OCI-LY3 (cell line): Measurements from ENCODE around the gene SKA2.
A peak's percentile ranks its signal among the peaks of the same experiment; 100 is the strongest.

Experiments used
- H2AFZ ChIP-seq: fragments of 200-600, 300-600 bp; shearing (Covaris generic); 2 replicates; pipeline ENCODE4 v1.6.0; 2014; ENCODE audit warnings: antibody characterized with exemption, low read depth, low read length
- H3K27ac ChIP-seq: fragments of 200-600, 300-600 bp; sonication (generic); 2 replicates; pipeline ENCODE4 v1.5.1; 2014; ENCODE audit warnings: mild to moderate bottlenecking, low read length, moderate library complexity, mixed read lengths
- H3K27me3 ChIP-seq: fragments of 200-600, 300-600 bp; sonication (generic); 2 replicates; pipeline ENCODE4 v1.6.1; 2014; ENCODE audit warnings: low read depth, low read length, mixed read lengths
- H3K36me3 ChIP-seq: fragments of 200-600, 300-600 bp; sonication (generic); replicated peaks from 2 replicates; pipeline ENCODE3; 2014; ENCODE audit warnings: low read depth, low read length, mixed read lengths
- H3K4me1 ChIP-seq: fragments of 300-600, 200-600 bp; sonication (generic); 2 replicates; pipeline ENCODE4 v1.6.1; 2014; ENCODE audit warnings: low read length, mixed read lengths
- H3K4me2 ChIP-seq: fragments of 200-600, 300-600 bp; sonication (generic); 2 replicates; pipeline ENCODE4 v1.6.1; 2014; ENCODE audit warnings: low read length, mixed read lengths
- H3K4me3 ChIP-seq: fragments of 300-600, 200-600 bp; sonication (generic); 2 replicates; pipeline ENCODE4 v1.5.1; 2014; ENCODE audit warnings: antibody characterized with exemption, mild to moderate bottlenecking, low read length, moderate library complexity
- H3K79me2 ChIP-seq: fragments of 300-600, 200-600 bp; shearing (Covaris generic); 2 replicates; pipeline ENCODE4 v1.6.1; 2014; ENCODE audit warnings: mild to moderate bottlenecking, low read length, mixed read lengths
- H3K9ac ChIP-seq: fragments of 300-600, 200-600 bp; shearing (Covaris generic); 2 replicates; pipeline ENCODE4 v1.6.0; 2014; ENCODE audit warnings: mild to moderate bottlenecking, low read length, moderate library complexity
- H3K9me3 ChIP-seq: fragments of 200-600, 300-600 bp; shearing (Covaris generic); 2 replicates; pipeline ENCODE4 v1.6.1; 2014; ENCODE audit warnings: low read length, mixed read lengths; ENCODE audit not compliant: insufficient read depth
- H4K20me1 ChIP-seq: fragments of 200-600, 300-600 bp; sonication (generic); 2 replicates; pipeline ENCODE4 v1.6.1; 2016; ENCODE audit warnings: low read length, mixed read lengths; ENCODE audit not compliant: insufficient read depth
- CTCF ChIP-seq: fragments of 200-600, 300-600 bp; sonication (generic); IDR thresholded peaks from 2 replicates; pipeline ENCODE4 v1.5.1; 2014; ENCODE audit warnings: antibody characterized with exemption, low read length, low read depth
- EZH2phosphoT487 ChIP-seq: fragments of 200-600 bp; shearing (Covaris generic); IDR thresholded peaks from 2 replicates; pipeline ENCODE4 v1.6.1; 2018; ENCODE audit warnings: antibody characterized with exemption, mixed run types, low read depth

Gene SKA2

DNA sequence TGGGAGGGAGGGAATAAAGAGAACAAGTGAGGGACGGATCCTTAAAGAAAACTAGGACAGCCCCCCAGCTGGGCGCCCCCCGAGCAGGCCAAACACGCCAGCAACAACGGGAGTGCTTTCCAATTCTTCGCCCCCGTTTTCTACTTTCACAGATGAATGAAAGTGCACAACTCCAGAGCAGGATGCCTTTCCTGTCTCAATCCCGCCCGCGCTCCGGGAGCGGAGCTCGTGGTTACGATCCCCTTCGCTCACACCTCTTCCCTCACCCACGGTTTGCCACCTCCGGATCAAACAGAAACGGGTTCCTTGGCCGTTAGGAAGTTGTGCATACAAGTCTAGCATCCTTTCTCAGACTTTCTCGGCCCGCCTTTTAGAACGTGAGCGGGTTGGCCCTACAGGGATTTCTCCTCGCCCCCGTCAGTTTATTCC is 680 bp downstream of the SKA2 start:
- Histone ChIP-seq H3K27ac (peak overlapping the region; percentile 74), H3K79me2 (peaks cover 92% of the 10 kb centered on the region), H3K4me2 (peak overlapping the region; percentile 57), H3K36me3 (peaks cover 6% of the 10 kb centered on the region), H3K4me3 (peak overlapping the region; percentile 95), H2AFZ (peak overlapping the region; percentile 69), H3K4me1 (peaks cover 23% of the 10 kb centered on the region), H3K9me3 (no peaks in the 10 kb centered on the region), H4K20me1 (0 out of 2 replicates have a peak, but pooled peaks cover 4% of the 10 kb centered on the region), H3K27me3 (no peaks in the 10 kb centered on the region), H3K9ac (peak overlapping the region; percentile 89)
- TF ChIP-seq EZH2phosphoT487: no peak
- TF ChIP-seq CTCF: no peak

DNA sequence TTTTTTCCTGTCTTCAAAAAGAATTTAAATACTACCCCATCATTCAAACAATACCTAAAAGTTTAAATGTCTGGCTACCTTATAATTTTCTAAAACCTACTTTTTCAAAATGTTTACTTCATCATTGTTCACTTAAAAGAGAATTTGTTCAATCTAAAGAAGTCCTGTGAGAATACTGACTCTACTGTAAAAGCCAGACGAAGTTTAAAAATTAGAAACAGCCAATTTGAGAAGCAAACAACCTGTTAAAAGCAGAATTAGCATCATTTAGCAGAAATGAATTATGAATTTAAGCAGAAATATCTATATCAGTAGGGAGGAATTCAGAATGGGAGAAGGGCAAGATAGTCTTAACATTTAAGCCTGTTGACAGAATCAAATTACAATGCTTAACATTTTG is 2.1 kb downstream of the SKA2 start:
- Histone ChIP-seq H3K36me3 (peaks cover 3% of the 10 kb centered on the region), H3K27ac (no peak overlapping the region), H3K9ac (no peak overlapping the region), H4K20me1 (0 out of 2 replicates have a peak, but pooled peaks cover 4% of the 10 kb centered on the region), H3K27me3 (no peaks in the 10 kb centered on the region), H3K4me1 (peaks cover 30% of the 10 kb centered on the region), H3K4me2 (peak overlapping the region; percentile 15), H3K9me3 (no peaks in the 10 kb centered on the region), H3K4me3 (no peak overlapping the region), H3K79me2 (peaks cover 92% of the 10 kb centered on the region), H2AFZ (no peak overlapping the region)
- TF ChIP-seq EZH2phosphoT487: no peak
- TF ChIP-seq CTCF: no peak

DNA sequence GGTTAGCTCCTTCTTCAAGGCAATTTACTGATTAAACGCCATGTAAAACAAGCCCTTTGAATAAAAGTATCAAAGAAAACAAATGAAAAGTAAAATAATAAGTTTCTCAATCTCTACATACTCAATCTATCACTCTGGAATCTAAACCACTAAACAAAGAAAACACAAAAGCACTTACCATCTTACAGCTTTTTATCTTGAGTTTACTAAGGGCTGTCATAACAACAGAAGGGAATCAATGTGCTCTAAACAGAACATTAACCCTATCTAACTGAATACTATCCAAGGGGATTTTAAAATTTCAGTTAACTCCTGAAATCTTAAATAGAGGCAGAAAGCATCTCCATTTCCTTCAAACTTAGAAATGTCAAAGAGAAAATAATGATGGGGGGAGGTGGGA is 3.4 kb downstream of the SKA2 start:
- H2AFZ ChIP-seq: no peak overlapping the region
- H3K4me1 ChIP-seq: peaks cover 23% of the 10 kb centered on the region
- H4K20me1 ChIP-seq: 0 out of 2 replicates have a peak, but pooled peaks cover 4% of the 10 kb centered on the region
- no peak overlapping the region for H3K9ac ChIP-seq
- no peaks in the 10 kb centered on the region for H3K27me3 ChIP-seq
- no peak for TF ChIP-seq EZH2phosphoT487
- no peak for TF ChIP-seq CTCF
- H3K9me3 ChIP-seq: no peaks in the 10 kb centered on the region
- H3K4me3 ChIP-seq: no peak overlapping the region
- H3K27ac ChIP-seq: no peak overlapping the region
- no peaks in the 10 kb centered on the region for H3K36me3 ChIP-seq
- H3K4me2 ChIP-seq: no peak overlapping the region
- H3K79me2 ChIP-seq: peaks cover 92% of the 10 kb centered on the region

DNA sequence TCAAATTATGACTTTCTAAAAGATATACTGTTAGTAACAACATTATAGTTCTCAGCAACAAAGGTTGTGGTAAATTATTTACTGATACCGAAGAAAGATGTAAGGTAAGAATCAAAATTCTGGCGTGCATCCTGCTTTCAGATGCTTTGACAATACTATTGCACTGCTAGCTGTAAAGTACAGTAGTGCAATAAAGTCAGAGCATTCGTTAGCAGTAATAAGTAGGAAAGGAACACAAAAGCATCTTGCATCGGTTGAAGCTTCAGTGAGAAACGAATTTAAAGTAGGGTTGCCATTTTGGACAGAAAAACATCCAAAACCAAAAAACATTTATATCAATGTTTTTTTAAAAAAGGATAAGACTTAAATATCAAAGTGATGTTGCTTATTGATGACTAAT is 4.0 kb downstream of the SKA2 start:
- Histone ChIP-seq H4K20me1 (0 out of 2 replicates have a peak, but pooled peaks cover 4% of the 10 kb centered on the region), H2AFZ (no peak overlapping the region), H3K4me1 (peaks cover 22% of the 10 kb centered on the region), H3K27me3 (no peaks in the 10 kb centered on the region), H3K4me2 (no peak overlapping the region), H3K9me3 (no peaks in the 10 kb centered on the region), H3K79me2 (peaks cover 89% of the 10 kb centered on the region), H3K27ac (no peak overlapping the region), H3K4me3 (no peak overlapping the region), H3K9ac (no peak overlapping the region), H3K36me3 (no peaks in the 10 kb centered on the region)
- TF ChIP-seq CTCF (no peak), EZH2phosphoT487 (no peak)
